GM12892 (cell line): ENCODE data around the gene KRT23.

Experiments
- POLR2A ChIP-seq: IDR thresholded peaks from 2 replicates; pipeline ENCODE4 v1.6.1; 2011; ENCODE audit warnings: low read depth, low read length, control low read depth
- POLR2AphosphoS5 ChIP-seq: IDR thresholded peaks from 2 replicates; pipeline ENCODE4 v1.6.1; 2011; ENCODE audit warnings: low read depth, low read length, control low read depth

GRCh38 chr17:40949418-40949817, 12.0 kb upstream of the KRT23 start:
- no peak for TF ChIP-seq POLR2AphosphoS5
- TF ChIP-seq POLR2A = no peak
